Neural progenitor cell (in vitro differentiated cells): Measurements from ENCODE around the gene EPS8L1. TPM values are rescaled to one million over a fixed set of nuclear protein-coding genes. Genes with fewer than 3 reads are reported as not detected.

Source experiments
- DNase-seq: peaks from one replicate; pipeline ENCODE4 v3.0.0-alpha.2; 2016; ENCODE audit warnings: low spot score
- H2AFZ ChIP-seq: fragments of 200-600 bp; sonication (generic); replicated peaks from 2 replicates; pipeline ENCODE4 v1.6.1; 2016; ENCODE audit warnings: antibody characterized with exemption
- H3F3A ChIP-seq: fragments of 200-600 bp; sonication (generic); 2 replicates; pipeline ENCODE4 v1.6.1; 2016; ENCODE audit warnings: antibody characterized with exemption, low read depth
- H3K27ac ChIP-seq: fragments of 200-600 bp; sonication (generic); 2 replicates; pipeline ENCODE4 v1.5.1; 2016; ENCODE audit warnings: mild to moderate bottlenecking
- H3K27me3 ChIP-seq: fragments of 200-600 bp; sonication (generic); 2 replicates; pipeline ENCODE4 v1.6.1; 2016; ENCODE audit warnings: mild to moderate bottlenecking, moderate library complexity
- H3K36me3 ChIP-seq: fragments of 200-600 bp; sonication (generic); 2 replicates; pipeline ENCODE4 v1.5.1; 2016
- H3K4me1 ChIP-seq: fragments of 200-600 bp; sonication (generic); 2 replicates; pipeline ENCODE4 v1.6.1; 2016; ENCODE audit warnings: mixed run types
- H3K4me2 ChIP-seq: fragments of 200-600 bp; sonication (generic); 2 replicates; pipeline ENCODE4 v1.6.1; 2016
- H3K4me3 ChIP-seq: fragments of 200-600 bp; sonication (generic); 2 replicates; pipeline ENCODE4 v1.5.1; 2016
- H3K79me2 ChIP-seq: fragments of 200-600 bp; sonication (generic); 2 replicates; pipeline ENCODE4 v1.6.1; 2016; ENCODE audit warnings: low read depth
- H3K9ac ChIP-seq: fragments of 200-600 bp; sonication (generic); 2 replicates; pipeline ENCODE4 v1.6.1; 2016
- H3K9me3 ChIP-seq: fragments of 200-600 bp; sonication (generic); 2 replicates; pipeline ENCODE4 v1.5.1; 2016; ENCODE audit warnings: low read depth
- H4K20me1 ChIP-seq: fragments of 200-600 bp; sonication (generic); 2 replicates; pipeline ENCODE4 v1.6.1; 2016; ENCODE audit warnings: low read depth
- H3K27ac Mint-ChIP-seq: 3 replicates; pipeline ENCODE4 v1.8.0; 2021; ENCODE audit warnings: mixed read lengths
- H3K27me3 Mint-ChIP-seq: 2 replicates; pipeline ENCODE4 v1.8.0; 2022; ENCODE audit warnings: low read depth, mild to moderate bottlenecking, inconsistent platforms, moderate library complexity, mixed read lengths; ENCODE audit not compliant: insufficient read depth
- H3K36me3 Mint-ChIP-seq: 3 replicates; pipeline ENCODE4 v1.8.0; 2021; ENCODE audit warnings: mixed read lengths
- H3K4me1 Mint-ChIP-seq: 3 replicates; pipeline ENCODE4 v1.8.0; 2021; ENCODE audit warnings: mixed read lengths
- H3K4me3 Mint-ChIP-seq: 3 replicates; pipeline ENCODE4 v1.8.0; 2021; ENCODE audit warnings: mild to moderate bottlenecking, moderate library complexity, mixed read lengths
- H3K9me3 Mint-ChIP-seq: 3 replicates; pipeline ENCODE4 v1.8.0; 2020; ENCODE audit warnings: mixed read lengths
- EZH2 ChIP-seq: fragments of 200-600 bp; sonication (generic); IDR thresholded peaks from 2 replicates; pipeline ENCODE4 v1.6.1; 2017; ENCODE audit warnings: antibody characterized with exemption, mild to moderate bottlenecking, moderate library complexity
- EZH2phosphoT487 ChIP-seq: fragments of 200-600 bp; sonication (generic); IDR thresholded peaks from 2 replicates; pipeline ENCODE4 v1.6.1; 2017; ENCODE audit warnings: antibody characterized with exemption
- total RNA-seq: library from RNA; depleted of rRNA; stranded (reverse); fragments of >200 nt; gene quantifications from 2 replicates; pipeline ENCODE4 v1.2.3, GENCODE V29; 2015; ENCODE audit warnings: low replicate concordance
- TF ChIP-seq, protein P1 (sequence below): fragments of 200-600 bp; sonication (generic); IDR thresholded peaks from 2 replicates; pipeline ENCODE4 v1.5.1; 2017; ENCODE audit warnings: antibody characterized with exemption, mild to moderate bottlenecking

EPS8L1 gene
- total RNA-seq, 1 donor from 2014 or later, result 7.0 TPM

DNA sequence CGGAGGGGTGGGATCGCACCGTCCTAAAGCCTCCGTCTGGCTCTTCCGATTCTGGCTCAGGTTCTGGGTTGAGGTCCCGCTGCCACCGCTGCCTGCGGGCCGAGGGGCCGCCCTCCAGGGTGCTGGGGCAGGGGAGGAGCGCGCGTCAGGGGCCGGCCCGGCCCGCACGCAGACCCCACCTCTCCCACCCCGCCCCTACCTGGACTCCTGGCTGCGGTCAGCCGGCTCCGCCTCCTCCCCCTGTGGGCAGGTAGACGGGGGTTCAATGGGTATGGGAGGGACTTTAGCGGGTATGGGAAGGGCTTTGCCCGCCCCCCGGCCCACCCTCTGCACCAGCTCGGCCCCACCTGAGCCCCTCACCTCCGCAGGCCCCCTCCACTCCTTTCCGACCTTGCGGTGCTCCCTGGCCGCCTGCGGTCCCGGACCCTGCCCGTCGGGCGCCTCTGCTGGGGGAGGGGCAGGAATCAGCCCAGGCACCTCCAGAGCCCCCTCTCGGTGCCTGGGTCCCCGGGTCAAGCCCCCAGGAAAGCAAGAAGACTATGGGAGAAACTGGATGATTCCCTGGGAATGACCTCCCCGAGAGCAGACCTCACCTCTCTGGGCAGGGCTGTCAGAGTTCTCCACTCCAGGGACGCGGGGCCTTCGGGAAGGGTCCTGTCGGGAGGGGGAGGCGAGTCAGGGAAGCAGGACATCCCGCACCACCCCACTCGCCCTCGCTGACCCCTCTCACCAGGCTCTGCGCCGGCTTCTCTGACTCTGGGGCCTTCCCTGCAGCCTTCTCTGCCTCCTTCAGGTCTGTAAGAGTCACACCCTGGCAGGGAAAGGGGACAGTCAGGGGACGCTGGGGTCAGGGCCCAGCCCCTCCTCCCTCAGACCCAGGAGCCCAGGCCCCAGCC lies 17.0 kb downstream of the EPS8L1 start:
- Histone ChIP-seq H2AFZ (no peak overlapping the region), H3K36me3 (no peaks in the 10 kb centered on the region), H3K9ac (no peak overlapping the region), H3K27me3 (no peaks in the 10 kb centered on the region), H3K4me1 (peaks cover 21% of the 10 kb centered on the region), H3K79me2 (peaks cover 1% of the 10 kb centered on the region), H4K20me1 (peaks cover 51% of the 10 kb centered on the region), H3F3A (peaks cover 25% of the 10 kb centered on the region), H3K27ac (no peak overlapping the region), H3K4me3 (peak overlapping the region; percentile 16), H3K9me3 (no peaks in the 10 kb centered on the region), H3K4me2 (peak overlapping the region; percentile 39)
- no peak overlapping the region for H3K27ac Mint-ChIP-seq
- peaks cover 24% of the 10 kb centered on the region for H3K4me1 Mint-ChIP-seq
- H3K4me3 Mint-ChIP-seq, result no peak overlapping the region
- peak; percentile 46 for DNase-seq
- TF ChIP-seq EZH2phosphoT487 (no peak), EZH2 (no peak)
- TF ChIP-seq, protein P1, sequence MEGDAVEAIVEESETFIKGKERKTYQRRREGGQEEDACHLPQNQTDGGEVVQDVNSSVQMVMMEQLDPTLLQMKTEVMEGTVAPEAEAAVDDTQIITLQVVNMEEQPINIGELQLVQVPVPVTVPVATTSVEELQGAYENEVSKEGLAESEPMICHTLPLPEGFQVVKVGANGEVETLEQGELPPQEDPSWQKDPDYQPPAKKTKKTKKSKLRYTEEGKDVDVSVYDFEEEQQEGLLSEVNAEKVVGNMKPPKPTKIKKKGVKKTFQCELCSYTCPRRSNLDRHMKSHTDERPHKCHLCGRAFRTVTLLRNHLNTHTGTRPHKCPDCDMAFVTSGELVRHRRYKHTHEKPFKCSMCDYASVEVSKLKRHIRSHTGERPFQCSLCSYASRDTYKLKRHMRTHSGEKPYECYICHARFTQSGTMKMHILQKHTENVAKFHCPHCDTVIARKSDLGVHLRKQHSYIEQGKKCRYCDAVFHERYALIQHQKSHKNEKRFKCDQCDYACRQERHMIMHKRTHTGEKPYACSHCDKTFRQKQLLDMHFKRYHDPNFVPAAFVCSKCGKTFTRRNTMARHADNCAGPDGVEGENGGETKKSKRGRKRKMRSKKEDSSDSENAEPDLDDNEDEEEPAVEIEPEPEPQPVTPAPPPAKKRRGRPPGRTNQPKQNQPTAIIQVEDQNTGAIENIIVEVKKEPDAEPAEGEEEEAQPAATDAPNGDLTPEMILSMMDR, result no peak
- H3K36me3 Mint-ChIP-seq, result peaks cover 8% of the 10 kb centered on the region
- H3K9me3 Mint-ChIP-seq, result peaks cover 2% of the 10 kb centered on the region
- peaks cover 12% of the 10 kb centered on the region for H3K27me3 Mint-ChIP-seq

DNA sequence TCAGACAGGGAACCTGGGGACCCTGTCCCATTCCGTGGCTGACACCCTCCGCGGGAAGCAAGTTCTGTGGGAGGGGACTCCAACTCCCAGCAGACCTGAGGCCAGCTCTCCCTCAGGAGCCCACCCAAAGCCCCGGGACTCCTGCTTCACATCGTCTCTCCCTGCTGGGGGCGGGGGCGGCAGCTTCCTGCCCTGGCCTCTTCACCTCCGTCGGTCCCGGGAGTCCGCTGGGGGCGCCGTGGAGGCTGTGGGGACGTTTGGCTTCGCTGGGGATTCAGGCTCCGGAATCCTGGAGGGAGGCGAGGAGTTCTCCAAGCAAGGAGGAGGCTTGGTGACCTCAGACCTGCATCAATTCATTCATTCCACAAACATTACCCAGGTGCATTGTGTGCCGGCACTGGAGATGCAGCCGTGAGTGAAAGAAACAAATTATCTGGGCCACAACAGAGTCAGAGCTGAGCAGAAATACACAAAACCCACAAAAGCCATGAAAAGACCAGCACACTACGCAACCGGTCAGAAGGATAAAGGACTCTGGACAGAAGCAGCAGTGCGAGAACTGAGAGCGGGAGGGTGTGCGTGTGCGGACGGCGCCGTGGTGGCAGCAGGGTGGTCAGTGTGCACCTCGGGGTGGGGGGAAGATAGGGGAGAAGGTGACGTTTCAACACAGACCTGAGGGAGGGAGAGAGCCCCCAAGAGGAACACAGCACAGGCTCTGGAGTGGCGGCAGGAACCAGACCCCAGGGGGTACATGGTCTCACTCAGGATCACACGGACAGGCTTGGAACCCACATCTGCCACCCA lies 19.0 kb downstream of the EPS8L1 start:
- H3K4me3 Mint-ChIP-seq, result peak overlapping the region; percentile 41
- peaks cover 2% of the 10 kb centered on the region for H3K9me3 Mint-ChIP-seq
- DNase-seq, result peak; percentile 60
- H3K79me2 ChIP-seq, result no peaks in the 10 kb centered on the region
- H3K27me3 ChIP-seq, result no peaks in the 10 kb centered on the region
- H3K36me3 Mint-ChIP-seq, result peaks cover 6% of the 10 kb centered on the region
- H2AFZ ChIP-seq, result no peak overlapping the region
- H3K27ac Mint-ChIP-seq, result peak overlapping the region; percentile 74
- H3F3A ChIP-seq, result peaks cover 16% of the 10 kb centered on the region
- peaks cover 14% of the 10 kb centered on the region for H3K4me1 Mint-ChIP-seq
- H3K9ac ChIP-seq, result no peak overlapping the region
- H3K4me2 ChIP-seq, result no peak overlapping the region
- H3K4me3 ChIP-seq, result no peak overlapping the region
- no peak for TF ChIP-seq EZH2phosphoT487
- TF ChIP-seq, protein P1, result peak; percentile 39
- no peak for TF ChIP-seq EZH2
- no peak overlapping the region for H3K27ac ChIP-seq
- peaks cover 13% of the 10 kb centered on the region for H3K4me1 ChIP-seq
- H3K9me3 ChIP-seq, result no peaks in the 10 kb centered on the region
- peaks cover 2% of the 10 kb centered on the region for H3K27me3 Mint-ChIP-seq
- H4K20me1 ChIP-seq, result peaks cover 49% of the 10 kb centered on the region
- no peaks in the 10 kb centered on the region for H3K36me3 ChIP-seq

- Histone ChIP-seq H3K36me3 (no peaks in the 10 kb centered on the region), H3K4me2 (no peak overlapping the region), H4K20me1 (peaks cover 54% of the 10 kb centered on the region), H3K79me2 (no peaks in the 10 kb centered on the region), H3K9ac (no peak overlapping the region), H3K4me3 (no peak overlapping the region), H3K27ac (no peak overlapping the region), H3K4me1 (peaks cover 13% of the 10 kb centered on the region), H3K27me3 (no peaks in the 10 kb centered on the region), H3K9me3 (no peaks in the 10 kb centered on the region), H2AFZ (no peak overlapping the region), H3F3A (peaks cover 16% of the 10 kb centered on the region)
- peak; percentile 48 for DNase-seq
- Mint-ChIP-seq H3K27me3 (peaks cover 2% of the 10 kb centered on the region), H3K4me3 (no peak overlapping the region), H3K9me3 (peaks cover 2% of the 10 kb centered on the region), H3K36me3 (peaks cover 7% of the 10 kb centered on the region), H3K27ac (no peak overlapping the region), H3K4me1 (peaks cover 18% of the 10 kb centered on the region)
- TF ChIP-seq, protein P1, result no peak
- no peak for TF ChIP-seq EZH2
- no peak for TF ChIP-seq EZH2phosphoT487
These were observed 19.8 kb downstream of the EPS8L1 start for GRCh38 chr19:55095260-55096060.
